HG03521 (cell line): ENCODE data around the gene COL8A1.

Experiments
- ATAC-seq: cut with Tn5 transposase; IDR thresholded peaks from one replicate; pipeline ENCODE4 v1.9.1; 2021; ENCODE audit warnings: mild to moderate bottlenecking, moderate library complexity; ENCODE audit not compliant: unreplicated experiment

The COL8A1 gene

DNA sequence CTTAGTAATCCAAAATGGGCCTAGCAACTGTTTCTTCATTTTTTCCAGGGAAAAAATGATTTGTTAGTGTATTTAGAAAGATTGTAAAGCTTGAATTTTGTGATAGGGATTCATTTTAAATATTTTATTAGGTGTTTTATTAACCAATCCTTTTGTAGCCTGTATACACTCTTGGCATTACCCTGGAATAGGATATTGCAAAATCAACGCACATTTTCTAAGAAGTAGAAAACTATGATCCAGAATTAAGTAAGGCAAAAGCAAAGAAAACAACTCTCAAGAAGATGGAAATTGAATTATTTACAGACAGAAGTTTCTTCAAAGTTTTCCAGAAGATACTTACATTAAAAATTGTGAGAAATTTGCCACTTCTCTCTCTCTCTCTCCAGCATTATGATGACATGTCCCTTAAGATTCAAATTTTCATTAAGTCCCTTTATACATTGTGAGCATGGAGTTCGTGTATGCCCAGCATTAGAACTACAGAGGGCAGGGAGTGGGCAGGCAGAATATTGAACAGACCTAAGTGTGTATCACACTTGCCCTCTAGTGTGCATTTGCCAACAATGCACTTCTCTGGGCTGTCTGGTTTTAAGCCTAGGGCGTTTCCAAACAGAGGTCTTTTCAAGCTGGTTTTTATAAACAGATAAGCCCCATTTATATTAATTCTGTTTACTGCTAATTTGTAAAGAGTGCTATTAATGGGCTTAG, 150.8 kb downstream of the COL8A1 start:
- ATAC-seq, result peak; percentile 93

DNA sequence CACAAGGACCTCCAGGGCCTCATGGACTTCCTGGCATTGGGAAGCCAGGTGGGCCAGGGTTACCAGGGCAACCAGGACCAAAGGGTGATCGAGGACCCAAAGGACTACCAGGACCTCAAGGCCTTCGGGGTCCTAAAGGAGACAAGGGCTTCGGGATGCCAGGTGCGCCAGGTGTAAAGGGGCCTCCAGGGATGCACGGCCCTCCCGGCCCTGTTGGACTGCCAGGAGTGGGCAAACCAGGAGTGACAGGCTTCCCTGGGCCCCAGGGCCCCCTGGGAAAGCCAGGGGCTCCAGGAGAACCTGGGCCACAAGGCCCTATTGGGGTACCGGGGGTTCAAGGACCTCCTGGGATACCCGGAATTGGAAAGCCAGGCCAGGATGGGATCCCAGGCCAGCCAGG, 156.1 kb downstream of the COL8A1 start:
- no peak for ATAC-seq

DNA sequence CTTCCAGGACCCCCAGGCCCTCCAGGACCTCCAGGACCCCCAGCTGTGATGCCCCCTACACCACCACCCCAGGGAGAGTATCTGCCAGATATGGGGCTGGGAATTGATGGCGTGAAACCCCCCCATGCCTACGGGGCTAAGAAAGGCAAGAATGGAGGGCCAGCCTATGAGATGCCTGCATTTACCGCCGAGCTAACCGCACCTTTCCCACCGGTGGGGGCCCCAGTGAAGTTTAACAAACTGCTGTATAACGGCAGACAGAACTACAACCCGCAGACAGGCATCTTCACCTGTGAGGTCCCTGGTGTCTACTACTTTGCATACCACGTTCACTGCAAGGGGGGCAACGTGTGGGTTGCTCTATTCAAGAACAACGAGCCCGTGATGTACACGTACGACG, 157.2 kb downstream of the COL8A1 start:
- ATAC-seq, result no peak

DNA sequence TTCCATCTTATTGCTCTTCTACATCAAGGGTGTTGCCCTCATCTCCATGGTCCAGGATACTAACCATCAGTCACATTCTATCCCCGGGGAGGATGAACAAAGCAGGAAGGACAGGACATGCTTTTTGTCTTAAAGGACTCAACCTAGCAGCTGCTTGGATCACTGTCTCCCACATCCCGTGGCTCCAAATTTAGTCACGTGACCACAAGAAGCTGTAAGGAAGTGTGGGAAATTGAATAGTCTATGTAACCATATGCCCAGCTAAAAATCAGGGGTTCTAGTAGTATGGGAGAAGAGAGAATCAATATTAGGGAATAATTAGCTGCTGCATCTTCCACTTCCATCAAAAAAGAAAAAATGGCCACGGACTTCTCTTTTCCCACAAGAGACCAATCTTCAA, 161.0 kb downstream of the COL8A1 start:
- ATAC-seq, result no peak

DNA sequence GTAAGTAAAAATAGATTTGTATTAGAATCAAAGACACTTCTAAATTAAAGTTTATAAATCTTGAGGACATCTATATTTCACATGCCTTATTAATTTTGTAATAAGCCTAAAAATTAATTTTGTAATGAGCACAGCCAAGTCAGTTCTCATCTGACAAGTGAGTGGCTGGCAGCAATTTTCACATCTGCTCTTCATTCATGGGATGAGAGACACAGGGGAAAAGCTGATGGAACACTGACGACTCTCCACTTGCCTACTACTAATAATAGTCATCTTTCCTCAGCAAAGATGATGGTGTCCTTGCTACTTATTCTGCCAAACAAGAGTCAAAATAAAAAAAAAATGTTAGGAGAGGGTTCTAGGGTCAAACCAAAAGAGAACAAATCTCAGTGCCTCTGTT, 164.9 kb downstream of the COL8A1 start:
- no peak for ATAC-seq

DNA sequence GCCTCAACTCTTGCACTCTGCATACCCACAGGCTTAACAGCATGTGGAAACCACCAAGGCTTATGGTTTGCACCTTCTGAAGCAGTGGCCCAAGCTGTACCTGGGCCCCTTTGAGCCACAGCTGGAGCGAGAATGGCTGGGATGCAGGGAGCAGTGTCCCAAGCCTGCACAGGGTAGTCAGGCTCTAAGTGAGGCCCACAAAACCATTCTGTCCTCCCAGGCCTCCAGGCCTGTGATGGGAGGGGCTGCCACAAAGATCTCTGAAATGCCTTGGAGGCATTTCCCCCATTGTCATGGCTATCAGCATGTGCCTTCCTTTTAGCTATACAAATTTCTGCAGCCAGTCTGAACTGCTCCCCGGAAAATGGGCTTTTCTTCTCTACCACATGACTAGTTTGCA, 166.8 kb downstream of the COL8A1 start:
- ATAC-seq, result no peak

DNA sequence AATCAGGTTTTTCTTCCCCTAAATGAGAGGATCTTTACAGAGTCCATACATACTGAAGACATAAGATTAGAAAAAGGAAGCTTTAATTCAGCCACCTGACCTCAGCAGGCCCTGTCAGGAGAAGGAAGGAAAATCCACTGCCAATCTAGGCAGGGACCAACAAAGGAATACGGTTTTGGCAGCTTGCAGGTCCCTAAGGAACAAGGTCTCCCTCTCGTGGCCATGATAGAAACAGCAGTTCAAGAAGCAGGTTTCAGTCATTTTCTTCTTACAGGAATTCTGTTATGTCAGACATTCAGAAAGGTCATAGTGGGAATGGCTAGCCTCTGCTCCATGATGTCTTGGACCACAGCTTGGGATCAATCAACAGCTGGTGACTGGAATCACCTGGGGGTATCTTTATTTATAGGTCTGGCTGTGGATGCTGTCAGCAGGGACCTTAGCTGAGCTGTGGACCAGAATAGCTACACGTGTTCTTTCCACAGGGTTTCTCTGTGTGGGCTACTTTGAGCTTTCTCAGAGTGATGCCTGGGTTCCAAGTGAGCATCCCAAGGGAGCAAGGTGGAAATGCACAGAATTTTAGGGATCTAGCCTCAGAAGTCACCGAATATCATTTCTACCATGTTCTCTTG, 169.9 kb downstream of the COL8A1 start:
- no peak for ATAC-seq

DNA sequence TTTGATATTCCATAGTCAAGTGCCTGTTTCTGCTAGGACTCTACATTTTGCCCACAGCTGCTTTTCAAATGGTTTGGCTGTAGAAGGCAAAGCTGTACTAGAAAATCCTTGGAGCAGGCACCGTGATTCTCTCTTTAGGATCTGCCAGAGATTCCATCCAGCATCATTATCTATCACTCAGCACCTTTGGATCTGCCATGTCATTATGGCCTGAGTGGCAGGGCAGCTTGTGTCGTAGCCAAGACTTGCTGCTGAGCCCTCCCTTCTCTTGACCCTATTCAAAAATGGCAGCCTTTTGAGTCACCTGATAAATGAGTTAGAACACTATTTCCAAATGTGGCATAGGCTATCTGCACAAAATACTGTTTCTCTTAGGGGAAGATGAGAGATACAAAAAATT, 171.2 kb downstream of the COL8A1 start:
- ATAC-seq, result no peak

DNA sequence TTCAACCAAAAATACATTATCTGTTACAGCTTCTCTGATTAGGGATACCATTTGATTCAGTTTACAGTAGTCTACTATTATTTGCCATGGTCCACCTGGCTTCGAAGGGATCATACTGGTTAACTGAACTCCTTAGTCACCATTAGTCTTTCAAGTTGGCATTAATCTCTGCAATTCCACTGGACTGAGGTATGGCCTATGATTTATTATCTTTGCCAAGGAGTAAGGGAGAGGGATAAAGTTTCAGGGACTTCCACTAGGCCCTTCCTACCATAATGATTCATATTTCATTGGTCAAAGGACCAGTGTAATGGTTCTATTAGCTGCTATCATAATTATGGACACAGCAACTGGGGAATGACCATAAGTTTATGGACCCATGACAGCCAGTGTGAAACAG, 172.0 kb downstream of the COL8A1 start:
- ATAC-seq, result no peak

DNA sequence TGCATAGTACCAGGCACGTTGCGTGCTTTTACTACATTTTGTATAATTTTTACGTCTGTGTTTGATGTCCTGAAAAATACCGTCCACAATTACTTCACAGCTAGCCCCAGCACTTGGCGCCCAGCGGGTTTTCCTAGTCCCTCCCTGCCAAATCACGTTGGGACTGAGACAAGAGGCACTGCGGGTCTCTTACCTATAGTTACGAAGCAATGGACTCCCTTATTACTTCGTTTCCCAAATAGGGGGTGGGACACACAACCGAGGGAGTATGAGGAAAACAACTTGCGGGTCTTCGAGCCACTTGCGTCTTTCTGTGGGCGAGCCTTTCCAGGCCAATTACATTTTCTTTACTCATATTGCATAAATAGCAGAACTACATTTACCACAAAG, 178.6 kb downstream of the COL8A1 start:
- ATAC-seq, result no peak

DNA sequence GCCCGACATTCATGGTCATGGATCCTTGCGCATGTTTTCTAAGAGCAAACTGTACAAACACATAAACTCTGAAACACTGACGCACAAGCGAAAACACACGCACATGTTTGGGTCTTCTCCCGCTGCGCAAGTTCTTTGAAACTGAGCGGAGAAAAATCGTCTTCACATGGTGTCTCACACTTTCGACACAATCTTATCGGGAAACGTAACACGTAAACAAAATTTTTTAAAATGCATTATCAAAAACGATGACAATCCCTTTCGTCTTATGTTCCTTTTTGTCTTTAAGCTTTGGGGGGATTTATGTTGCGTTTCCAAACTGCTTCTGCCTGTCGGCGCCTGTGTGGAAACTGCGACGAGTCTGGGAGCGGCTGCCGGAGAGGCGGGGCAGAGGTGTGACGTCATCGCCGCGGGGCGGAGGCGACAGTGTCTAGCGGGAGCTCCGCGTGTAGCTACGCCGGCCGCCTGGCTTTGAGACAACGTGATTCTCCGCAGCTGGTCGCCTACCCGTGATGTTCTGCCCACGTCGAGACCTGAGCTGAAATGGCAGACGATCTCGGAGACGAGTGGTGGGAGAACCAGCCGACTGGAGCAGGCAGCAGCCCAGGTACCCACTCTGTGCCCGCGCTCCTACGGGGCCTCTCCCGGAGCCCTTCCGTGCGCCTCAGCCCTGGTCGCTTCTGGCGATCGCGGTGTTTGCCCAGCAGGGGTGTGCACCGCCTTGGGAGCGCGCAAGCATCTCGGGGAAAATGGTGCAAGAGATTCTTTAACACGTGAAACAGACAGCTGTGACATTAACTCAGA, 179.2 kb downstream of the COL8A1 start, which contains the start of gene CMSS1:
TSS of gene CMSS1 (plus strand) at position 426 of the 804 bp plus-strand sequence.
- ATAC-seq, result peak; percentile 98

DNA sequence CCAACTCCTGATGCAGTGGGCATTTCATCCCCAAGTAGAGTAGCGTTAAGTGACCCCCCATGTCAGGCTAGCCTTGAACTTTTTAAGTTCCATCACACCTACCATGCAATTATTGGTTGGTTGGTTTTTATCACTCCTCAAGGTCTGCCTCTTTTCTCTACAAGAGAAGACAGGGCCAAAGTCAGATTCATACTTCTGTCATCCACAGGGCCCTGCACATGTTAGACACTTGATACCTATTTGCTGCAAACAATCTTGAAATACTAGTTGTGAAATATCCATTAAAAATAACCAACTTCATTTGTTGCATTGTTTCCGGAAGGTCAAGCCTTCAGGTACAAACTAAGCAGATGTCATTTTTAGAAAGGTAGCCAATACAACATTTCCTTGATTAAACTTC, 180.4 kb downstream of the COL8A1 start:
- no peak for ATAC-seq

DNA sequence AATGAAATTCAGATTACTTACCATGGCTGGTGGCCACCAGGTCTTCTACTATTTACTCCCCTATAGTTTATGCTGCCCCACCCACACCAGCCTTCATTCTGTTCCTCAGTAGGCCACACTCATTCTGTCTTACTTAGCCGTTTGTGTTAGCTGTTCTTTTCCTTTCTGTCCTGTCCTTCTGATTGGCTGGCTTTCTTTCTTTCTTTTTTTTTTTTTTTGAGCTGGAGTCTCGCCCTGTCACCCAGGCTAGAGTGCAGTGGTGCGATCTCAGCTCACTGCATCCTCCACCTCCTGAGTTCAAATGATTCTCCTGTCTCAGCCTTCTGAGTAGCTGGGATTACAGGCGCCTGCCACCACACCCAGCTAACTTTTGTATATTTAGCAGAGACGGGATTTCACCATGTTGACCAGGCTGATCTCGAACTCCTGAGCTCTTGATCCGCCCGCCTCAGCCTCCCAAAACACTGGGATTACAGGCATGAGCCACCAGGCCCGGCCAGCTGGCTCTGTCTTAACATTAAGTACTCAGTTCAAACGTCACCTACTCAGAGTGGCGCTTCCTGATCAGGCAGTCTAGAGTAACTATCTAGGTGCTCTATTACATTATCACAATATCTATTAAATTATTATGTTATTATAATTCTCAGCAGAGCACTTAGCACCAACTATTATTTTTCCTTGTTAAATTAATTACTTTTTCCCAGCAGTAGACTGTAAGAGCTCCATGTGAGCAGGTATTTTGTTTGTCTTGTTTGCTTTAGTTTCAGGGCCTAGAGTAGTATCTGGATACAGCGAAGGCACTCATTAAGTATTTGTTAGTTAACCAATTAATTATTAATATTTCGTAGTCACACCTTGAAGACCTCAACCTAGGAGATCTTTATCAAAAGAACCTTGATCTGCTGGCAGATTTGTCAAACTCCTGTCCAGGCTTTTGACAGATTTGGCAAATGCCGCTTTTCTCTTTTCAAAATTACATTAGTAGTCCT, 185.6 kb downstream of the COL8A1 start:
- no peak for ATAC-seq

DNA sequence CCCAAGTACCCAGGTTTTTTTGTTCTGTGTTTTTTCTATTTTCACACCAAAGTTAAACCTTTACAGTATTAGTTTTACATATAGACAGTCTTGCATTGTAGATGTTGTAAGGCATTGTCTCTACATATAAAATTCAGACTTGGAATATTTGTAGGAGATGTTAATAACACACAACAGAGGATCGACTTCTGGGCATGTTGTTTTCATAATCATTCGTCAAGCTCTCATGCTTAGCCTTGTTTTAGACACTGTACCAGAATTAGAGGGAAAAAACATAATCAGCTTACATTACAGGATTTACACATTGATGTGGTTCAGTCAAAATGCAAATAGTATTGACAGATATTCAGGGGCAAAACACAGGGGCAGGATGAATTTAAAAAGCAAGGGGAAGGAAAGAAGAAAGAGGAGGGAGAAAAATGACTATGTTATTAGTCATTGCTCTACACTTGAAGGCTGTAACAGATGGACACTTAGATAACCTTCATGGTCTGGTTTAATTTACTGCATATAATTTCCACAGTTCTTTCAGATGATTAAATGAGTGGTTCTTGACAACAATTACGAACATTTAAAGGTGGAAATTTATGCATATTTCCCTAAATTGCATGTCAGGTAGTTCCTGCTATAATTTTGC, 186.7 kb downstream of the COL8A1 start:
- no peak for ATAC-seq

DNA sequence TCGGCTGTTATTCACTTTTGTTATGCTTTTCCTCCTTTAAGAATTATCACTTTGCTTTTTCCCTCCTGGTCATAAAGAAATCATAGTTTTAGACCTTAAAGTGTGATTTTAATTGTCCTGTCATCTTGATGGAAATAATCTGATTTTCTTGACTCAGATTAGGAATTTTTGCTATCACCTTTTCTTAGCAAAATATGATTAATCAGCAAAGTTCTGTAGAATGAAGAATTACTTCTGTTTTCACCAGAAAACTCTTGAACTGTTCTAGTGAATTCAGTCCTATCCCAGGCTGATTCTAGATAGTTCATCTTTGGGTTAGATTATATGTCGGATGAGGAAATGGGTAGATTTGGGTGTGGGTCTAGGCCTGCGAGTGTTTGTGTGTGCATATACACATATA, 191.4 kb downstream of the COL8A1 start:
- no peak for ATAC-seq

DNA sequence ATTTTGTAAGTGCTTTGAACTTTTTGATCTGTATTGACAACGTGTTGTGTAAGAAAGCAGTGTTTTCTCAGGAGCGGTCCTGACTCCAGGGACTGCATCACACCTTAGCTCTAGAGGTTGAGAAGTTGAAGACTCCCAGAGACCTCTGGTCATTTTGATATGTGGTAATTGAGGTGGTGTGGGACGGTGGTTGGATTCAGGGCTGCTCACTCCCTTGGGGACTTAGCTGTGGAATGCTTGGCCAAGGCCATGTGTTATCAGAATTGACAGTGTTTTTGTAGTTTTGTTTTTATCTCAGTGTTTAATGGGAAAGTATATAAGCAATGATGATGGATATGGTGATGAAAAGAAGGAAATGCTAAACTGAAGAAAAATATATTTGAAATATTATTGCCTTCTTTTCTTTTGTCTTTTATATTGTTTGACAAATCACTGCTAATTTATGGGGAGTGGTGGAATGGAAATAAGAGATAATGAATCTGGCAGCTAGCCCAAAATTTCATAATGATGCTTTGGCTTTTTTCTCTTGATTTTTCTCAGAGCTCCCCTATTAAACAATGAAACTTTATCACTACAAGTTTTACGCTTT, 195.3 kb downstream of the COL8A1 start:
- no peak for ATAC-seq

DNA sequence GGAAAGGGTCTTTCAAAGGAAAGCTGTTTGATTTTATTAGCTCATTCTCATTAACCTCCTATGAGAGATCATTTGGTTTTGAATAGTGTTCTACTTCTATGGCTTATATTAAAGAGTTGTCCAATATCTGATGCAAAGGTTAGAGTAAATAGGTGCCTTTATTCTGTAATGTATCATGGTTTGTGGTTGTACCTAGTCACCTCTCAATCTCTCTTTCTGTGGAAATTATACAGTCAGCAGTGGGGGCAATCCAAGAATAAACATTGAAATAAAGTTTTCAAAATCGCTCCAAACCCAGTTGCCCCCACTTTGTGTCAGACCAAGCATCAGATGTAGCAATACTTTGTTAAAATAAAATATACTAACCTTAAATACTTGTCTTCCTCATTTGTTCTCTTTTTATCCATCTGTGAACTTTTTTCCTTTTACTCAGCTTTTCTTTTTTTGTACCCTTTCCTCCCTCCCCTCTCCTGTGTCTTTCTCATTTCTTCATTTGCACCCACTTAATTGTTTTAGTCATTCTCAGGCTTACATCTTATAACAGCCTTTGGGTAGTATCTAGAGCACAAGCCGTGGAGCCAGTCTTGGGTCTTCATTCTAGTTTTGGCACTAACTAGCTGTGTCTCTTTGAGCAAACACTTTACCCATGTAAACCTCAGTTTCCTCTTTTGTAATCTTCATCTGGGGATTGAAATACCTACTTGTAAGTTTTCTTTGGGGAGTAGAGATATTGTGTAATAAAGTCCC, 196.0 kb downstream of the COL8A1 start:
- ATAC-seq, result no peak

DNA sequence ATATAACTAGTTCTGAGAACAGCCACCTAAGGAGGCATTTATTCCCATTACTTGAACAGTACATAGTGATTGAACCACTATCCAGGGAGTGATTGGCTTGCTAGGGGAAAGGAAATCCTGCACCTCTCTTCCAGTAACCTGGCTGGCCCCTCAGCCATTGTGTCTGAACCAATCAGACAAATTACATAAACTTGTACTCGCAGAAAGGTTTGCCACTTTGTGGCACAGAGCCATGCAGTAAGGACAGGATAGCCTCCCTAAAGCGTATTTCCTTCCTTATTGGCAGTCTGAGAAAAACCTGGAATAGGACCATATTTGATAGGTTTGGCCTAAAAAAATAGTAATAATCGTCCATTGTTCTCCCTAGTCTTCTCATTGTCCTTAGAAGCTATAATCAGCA, 198.3 kb downstream of the COL8A1 start:
- no peak for ATAC-seq

DNA sequence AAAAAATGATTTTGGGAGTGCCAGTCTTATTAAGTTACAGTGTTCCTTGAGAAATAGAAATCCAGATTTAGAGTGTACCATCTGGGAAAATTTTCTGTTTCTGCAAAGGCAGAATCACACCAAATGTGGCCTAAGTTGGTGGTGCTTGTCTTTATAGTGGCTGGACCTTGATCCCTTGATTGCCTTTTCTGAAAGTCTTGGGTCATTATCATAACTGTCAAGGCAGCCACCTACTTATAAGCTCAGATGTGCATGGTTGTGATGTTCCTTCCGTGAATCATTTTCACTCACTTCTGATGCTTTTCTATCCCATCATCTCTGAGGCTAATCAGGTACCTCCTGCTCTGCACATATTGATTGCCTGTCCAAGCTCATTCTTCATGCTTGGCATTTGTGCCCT, 199.3 kb downstream of the COL8A1 start:
- no peak for ATAC-seq
